Endothelial cell of umbilical vein (primary cell): ENCODE data around the gene ANO9. TPM values are rescaled to one million over a fixed set of nuclear protein-coding genes. Genes with fewer than 3 reads are reported as not detected.

Experiments used
- BruUV-seq: library from RNA; stranded (reverse); fragments of 400-500 nt; replicated peaks from 2 replicates; lab custom pipeline; 2021; lab: Mats Ljungman, UMichigan
- CTCF ChIA-PET: fragments of 300-600, 350-600 bp; sonication (Branson Sonifier 250); formaldehyde crosslinking; loops from one replicate; lab custom pipeline; 2021; ENCODE audit warnings: antibody characterized with exemption, inconsistent platforms; lab: Charles Lee
- POLR2A ChIA-PET: fragments of 300-600, 350-600 bp; sonication (Branson Sonifier 250); formaldehyde crosslinking; loops from one replicate; lab custom pipeline; 2021; ENCODE audit warnings: antibody characterized with exemption, inconsistent platforms; lab: Charles Lee
- DNase-seq: peaks from one replicate; pipeline ENCODE4 v3.0.0-alpha.2; 2011; ENCODE audit warnings: low read depth, low spot score
- FAIRE-seq: peaks from 2 replicates; lab custom pipeline; 2011; peaks lifted over from hg19 to GRCh38; lab: Jason Lieb, UNC
- H2AFZ ChIP-seq: 2 replicates; pipeline ENCODE4 v1.6.0; 2012; ENCODE audit warnings: low read depth, low read length, control low read depth, inconsistent platforms
- H3K27ac ChIP-seq: 2 replicates; pipeline ENCODE4 v1.5.1; 2011; ENCODE audit warnings: low read depth, mild to moderate bottlenecking, control low read depth, low read length, moderate library complexity; ENCODE audit not compliant: insufficient read depth
- H3K27me3 ChIP-seq, 2 experiments: 2 replicates each; pipeline versions ENCODE4 v1.6.0 to v1.6.1; 2011; ENCODE audit warnings: low read length in 2 of 2, mixed read lengths in 1 of 2; ENCODE audit not compliant: control insufficient read depth in 2 of 2, insufficient read depth in 2 of 2
- H3K36me3 ChIP-seq, 2 experiments: 2 replicates in 1 of 2; 3 replicates in 1 of 2; pipeline ENCODE4 v1.5.1; 2011; ENCODE audit warnings: low read length in 2 of 2, mild to moderate bottlenecking in 1 of 2, moderate library complexity in 1 of 2; ENCODE audit not compliant: control insufficient read depth in 2 of 2, insufficient read depth in 2 of 2; ENCODE audit errors: extremely low read depth in 1 of 2
- H3K4me1 ChIP-seq: 3 replicates; pipeline ENCODE4 v1.5.1; 2011; ENCODE audit warnings: mild to moderate bottlenecking, low read length; ENCODE audit not compliant: control insufficient read depth, insufficient read depth; ENCODE audit errors: extremely low read depth
- H3K4me2 ChIP-seq: 2 replicates; pipeline ENCODE4 v1.6.1; 2011; ENCODE audit warnings: low read length, control low read depth, mixed read lengths; ENCODE audit not compliant: insufficient read depth
- H3K4me3 ChIP-seq, 3 experiments: fragments of 200-600 bp in 1 of 3; sonication (generic), shearing (Covaris generic) in 1 of 3; replicated peaks in 1 of 3; 2 replicates each; pipeline ENCODE4 v1.5.1; 2011 to 2016; ENCODE audit warnings: control low read depth in 3 of 3, low read length in 3 of 3, mild to moderate bottlenecking in 2 of 3, inconsistent platforms in 1 of 3, low read depth in 1 of 3, moderate library complexity in 1 of 3; ENCODE audit not compliant: insufficient read depth in 1 of 3
- H3K79me2 ChIP-seq: 2 replicates; pipeline ENCODE4 v1.6.0; 2012; ENCODE audit warnings: low read length, inconsistent platforms; ENCODE audit not compliant: control insufficient read depth, insufficient read depth
- H3K9ac ChIP-seq: replicated peaks from 2 replicates; pipeline ENCODE3; 2011; ENCODE audit warnings: low read length, control low read depth; ENCODE audit not compliant: insufficient read depth; ENCODE audit errors: extremely low read depth
- H3K9me1 ChIP-seq: replicated peaks from 3 replicates; pipeline ENCODE4 v1.6.0; 2011; ENCODE audit warnings: mild to moderate bottlenecking, low read length; ENCODE audit not compliant: control insufficient read depth, insufficient read depth; ENCODE audit errors: extremely low read depth
- H3K9me3 ChIP-seq: replicated peaks from 2 replicates; pipeline ENCODE4 v1.5.1; 2012; ENCODE audit warnings: low read length, inconsistent platforms; ENCODE audit not compliant: control insufficient read depth, insufficient read depth
- H4K20me1 ChIP-seq: replicated peaks from 2 replicates; pipeline ENCODE3; 2011; ENCODE audit warnings: mild to moderate bottlenecking, low read length; ENCODE audit not compliant: control insufficient read depth, insufficient read depth; ENCODE audit errors: extremely low read depth
- CTCF ChIP-seq, 2 donors: IDR thresholded peaks; 1 replicate in 1 of 2; 2 replicates in 1 of 2; pipeline ENCODE4 v1.5.1; 2011; ENCODE audit warnings: low read length in 2 of 2, mild to moderate bottlenecking in 2 of 2, moderate library complexity in 2 of 2, control low read depth in 1 of 2, inconsistent platforms in 1 of 2, low read depth in 1 of 2; ENCODE audit not compliant: insufficient read depth in 1 of 2; ENCODE audit errors: extremely low read depth in 1 of 2
- EZH2 ChIP-seq: IDR thresholded peaks from 2 replicates; pipeline ENCODE4 v1.6.1; 2012; ENCODE audit warnings: borderline replicate concordance, low read depth, mild to moderate bottlenecking, moderate library complexity, low read length, inconsistent platforms; ENCODE audit not compliant: severe bottlenecking
- FOS ChIP-seq: IDR thresholded peaks from 2 replicates; pipeline ENCODE4 v1.6.1; 2011; ENCODE audit warnings: mild to moderate bottlenecking, low read length, moderate library complexity, borderline replicate concordance; ENCODE audit not compliant: insufficient read depth
- GATA2 ChIP-seq: IDR thresholded peaks from 2 replicates; pipeline ENCODE4 v1.7.0; 2011; ENCODE audit warnings: low read depth, mild to moderate bottlenecking, moderate library complexity, mixed read lengths, low read length; ENCODE audit not compliant: insufficient read length, insufficient read depth
- JUN ChIP-seq: IDR thresholded peaks from 2 replicates; pipeline ENCODE4 v1.6.1; 2011; ENCODE audit warnings: borderline replicate concordance, low read depth; ENCODE audit not compliant: insufficient read length, insufficient read depth
- MAX ChIP-seq: IDR thresholded peaks from 2 replicates; pipeline ENCODE4 v1.6.1; 2011; ENCODE audit not compliant: insufficient read depth, insufficient read length
- MYC ChIP-seq: IDR thresholded peaks from one replicate; pipeline ENCODE4 v1.6.1; 2011; ENCODE audit warnings: mild to moderate bottlenecking, low read depth, low read length
- POLR2A ChIP-seq: IDR thresholded peaks from 2 replicates; pipeline ENCODE4 v1.6.1; 2012; ENCODE audit warnings: low read depth, mild to moderate bottlenecking, control low read depth, low read length
- POLR2AphosphoS5 ChIP-seq: IDR thresholded peaks from 2 replicates; pipeline ENCODE4 v1.6.1; 2012; ENCODE audit warnings: low read depth, mild to moderate bottlenecking, control low read depth, low read length, moderate library complexity; ENCODE audit not compliant: insufficient read depth
- dilution Hi-C: fragments of 300-500 bp; cut with MboI; formaldehyde crosslinking; loops from one replicate; pipeline ENCODE4 v1.15.0; 2019; ENCODE audit warnings: low sequenced_read_pairs; ENCODE audit not compliant: extremely low pct_ligation_motif_present
- intact Hi-C: fragments of 100-400 bp; cut with micrococcal nuclease; formaldehyde crosslinking; loops from one replicate; pipeline ENCODE4 v1.10.0; 2022
- polyA plus RNA-seq, 4 experiments: library from polyadenylated mRNA; depleted of rRNA in 3 of 4; stranded (reverse) in 3 of 4; unstranded in 1 of 4; fragments of >200 nt; gene quantifications; 2 replicates each; pipeline versions ENCODE4 v1.2.1 to v1.2.3, GENCODE V29; 2011 to 2012; ENCODE audit warnings: missing spikeins in 1 of 4
- total RNA-seq: library from RNA; stranded (reverse); gene quantifications from 2 replicates; pipeline ENCODE4 v1.2.3, GENCODE V29; 2021

Gene ANO9
- total and polyA plus RNA-seq, 2 donors (not counting 3 experiments of a cell fraction or from before 2014, with no cell fraction given), result 0.23 TPM; not detected in 1

GRCh38 chr11:404551-405264 lies 37.1 kb downstream of the ANO9 start:
- H3K9ac ChIP-seq, result no peak overlapping the region
- no peaks in the 10 kb centered on the region for H3K79me2 ChIP-seq
- no TSS peak for BruUV-seq
- POLR2A ChIA-PET, result no interaction called here
- DNase-seq (no peak), FAIRE-seq (no peak)
- CTCF ChIA-PET, result interaction anchor here (5.5 kb wide), 1 partner anchor 44 kb away, joined by 57 read pairs; no protein-coding TSS in a partner anchor
- intact Hi-C loops (no loop called here), dilution Hi-C loops (no loop called here)
- H3K9me1 ChIP-seq, result no peaks in the 10 kb centered on the region
- H3K4me1 ChIP-seq, result peaks cover 5% of the 10 kb centered on the region
- no peak overlapping the region for H3K4me3 ChIP-seq
- TF ChIP-seq MYC (no peak), JUN (no peak), MAX (no peak), POLR2AphosphoS5 (no peak), POLR2A (no peak), GATA2 (no peak), EZH2 (no peak), CTCF (IDR thresholded peaks at IDR 0.05; ENCODE audit: extremely low read depth in 1 of 2, insufficient read depth in 1 of 2, low read depth in 1 of 2, low read length in 2 of 2) (no peak), FOS (no peak)
- no peaks in the 10 kb centered on the region for H3K9me3 ChIP-seq
- no peak overlapping the region for H3K27ac ChIP-seq
- no peak overlapping the region for H2AFZ ChIP-seq
- no peaks in the 10 kb centered on the region for H4K20me1 ChIP-seq
- H3K36me3 ChIP-seq, result no peaks in the 10 kb centered on the region
- H3K27me3 ChIP-seq, result peaks cover 0 to 2% of the 10 kb centered on the region in 2 experiments
- no peak overlapping the region for H3K4me2 ChIP-seq
